GM12891 (cell line): Measurements from ENCODE around the gene ANKS1B.

Experiments
- POLR2A ChIP-seq: IDR thresholded peaks from 2 replicates; pipeline ENCODE4 v1.6.1; 2011; ENCODE audit warnings: low read depth, low read length, control low read depth
- POLR2AphosphoS5 ChIP-seq: IDR thresholded peaks from 2 replicates; pipeline ENCODE4 v1.6.1; 2011; ENCODE audit warnings: low read depth, low read length, control low read depth
- POU2F2 ChIP-seq: IDR thresholded peaks from 2 replicates; pipeline ENCODE4 v1.6.1; 2011; ENCODE audit warnings: low read depth, mild to moderate bottlenecking, control low read depth, low read length, moderate library complexity
- TAF1 ChIP-seq: IDR thresholded peaks from 2 replicates; pipeline ENCODE4 v1.6.1; 2011; ENCODE audit warnings: low read depth, low read length, control low read depth

DNA sequence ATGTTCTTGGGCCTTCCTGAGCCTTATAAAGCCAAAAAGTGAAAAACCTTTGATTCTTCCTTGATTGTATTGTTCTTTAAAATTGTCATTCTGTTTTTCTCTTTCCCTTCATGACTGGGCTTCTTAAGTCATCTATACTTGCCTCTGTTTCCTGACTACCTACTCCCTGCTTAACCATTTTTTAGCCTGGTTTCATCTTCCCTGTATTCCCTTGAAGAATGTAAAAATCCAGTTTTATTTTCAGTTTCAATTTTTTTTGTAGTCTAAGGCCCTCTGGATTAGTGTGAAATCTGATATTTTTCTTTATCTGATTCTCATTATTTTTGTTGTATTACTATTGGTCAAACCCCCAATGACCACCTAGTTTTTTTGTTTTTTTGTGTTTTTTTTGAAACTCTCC, 1293.4 kb downstream of the ANKS1B start:
- TF ChIP-seq POLR2A (no peak), POLR2AphosphoS5 (no peak), TAF1 (no peak), POU2F2 (no peak)
